K562 (cell line): Measurements from ENCODE around the gene ZNF641. TPM values are rescaled to one million over a fixed set of nuclear protein-coding genes. Genes with fewer than 3 reads are reported as not detected.

Experiments used
- BACH1 ChIP-seq: fragments of 200-800 bp; sonication (Bioruptor generic); IDR thresholded peaks from 2 replicates; pipeline ENCODE4 v1.6.1; 2016; ENCODE audit warnings: missing genetic modification characterization, missing compliant biosample characterization
- CEBPG ChIP-seq, 3 experiments: fragments of 200-800 bp in 1 of 3; sonication (Bioruptor generic) in 1 of 3; sonication (generic) in 1 of 3; formaldehyde crosslinking in 1 of 3; IDR thresholded peaks in 2 of 3; conservative IDR thresholded peaks in 1 of 3; 2 replicates each; pipeline versions ENCODE4 v1.6.1 to v1.8.0; 2016 to 2022; ENCODE audit warnings: missing compliant biosample characterization in 2 of 3, missing genetic modification characterization in 2 of 3, mild to moderate bottlenecking in 1 of 3, missing genetic modification reagents in 1 of 3
- ERF ChIP-seq: fragments of 450-650 bp; formaldehyde crosslinking; IDR thresholded peaks from 2 replicates; pipeline ENCODE4 v1.4.0; 2020; ENCODE audit warnings: mild to moderate bottlenecking, mixed read lengths
- GABPA ChIP-seq: fragments of 200-800 bp; sonication (Bioruptor generic); conservative IDR thresholded peaks from 2 replicates; pipeline ENCODE4 v1.6.1; 2016; ENCODE audit warnings: low read depth, missing genetic modification characterization, missing compliant biosample characterization
- HDAC6 ChIP-seq: IDR thresholded peaks from 2 replicates; pipeline ENCODE4 v1.6.1; 2012; ENCODE audit warnings: low read depth, mild to moderate bottlenecking, control low read depth, inconsistent platforms, low read length, moderate library complexity
- PATZ1 ChIP-seq: fragments of 250-450 bp; sonication (Bioruptor Pico); IDR thresholded peaks from 2 replicates; pipeline ENCODE4 v1.5.0; 2020; ENCODE audit warnings: mild to moderate bottlenecking, borderline replicate concordance
- TCF7 ChIP-seq: sonication (generic); IDR thresholded peaks from 2 replicates; pipeline ENCODE4 v1.6.1; 2016; ENCODE audit warnings: antibody characterized with exemption, borderline replicate concordance
- WHSC1 ChIP-seq: IDR thresholded peaks from one replicate; pipeline ENCODE4 v1.6.1; 2012; ENCODE audit warnings: low read length, control low read depth, inconsistent platforms
- ZNF280A ChIP-seq: fragments of 450-650 bp; IDR thresholded peaks from 2 replicates; pipeline ENCODE4 v1.6.1; 2018; ENCODE audit warnings: mild to moderate bottlenecking, low read depth; ENCODE audit not compliant: partially characterized antibody
- ZNF551 ChIP-seq: fragments of 250-450 bp; sonication (Bioruptor Pico); IDR thresholded peaks from 2 replicates; pipeline ENCODE4 v1.5.0; 2021; ENCODE audit warnings: mild to moderate bottlenecking, moderate library complexity
- ZSCAN29 ChIP-seq: fragments of 450-650 bp; IDR thresholded peaks from 2 replicates; pipeline ENCODE4 v1.6.1; 2017
- polyA plus RNA-seq, 8 experiments: library from polyadenylated mRNA; depleted of rRNA in 4 of 8; stranded (reverse) in 5 of 8; unstranded in 3 of 8; fragments of >200 nt; fragmentation: Nextera tagmentation in 2 of 8; fragmentation: Illumina TruSeq in 1 of 8; extraction: Ambion mirVana in 2 of 8; extraction: Trizol in 1 of 8; gene quantifications; 2 replicates each; pipeline versions ENCODE4 v1.2.1 to v1.2.3, GENCODE V29; 2011 to 2014; ENCODE audit warnings: inconsistent platforms in 1 of 8, missing spikeins in 1 of 8
- total RNA-seq, 7 experiments: library from RNA; depleted of rRNA in 6 of 7; stranded (reverse); fragments of >200 nt in 6 of 7; fragmentation: Illumina TruSeq in 2 of 7; extraction: Trizol in 2 of 7; gene quantifications; 2 replicates each; pipeline versions ENCODE4 v1.2.1 to v1.2.3, GENCODE V29; 2011 to 2021; ENCODE audit warnings: low replicate concordance in 1 of 7

ZNF641 gene
- total and polyA plus RNA-seq, 9 of the 15 experiments (the other 6 are each of a cell fraction or from before 2014, with no cell fraction given) = 2.5 to 15.6 (median 9.2) TPM

- TF ChIP-seq ZNF280A = no peak
- no peak for TF ChIP-seq BACH1 (tag)
- no peak for TF ChIP-seq TCF7
- TF ChIP-seq ERF = no peak
- no peak for TF ChIP-seq CEBPG (CRISPR knock-in tag; IDR thresholded peaks at IDR 0.05)
- peak; percentile 86 to 90 for TF ChIP-seq CEBPG (tag; conservative IDR thresholded peaks at IDR 0.05 in 1 of 2, IDR thresholded peaks at IDR 0.05 in 1 of 2)
- TF ChIP-seq HDAC6 = no peak
- no peak for TF ChIP-seq PATZ1 (CRISPR knock-in tag)
- no peak for TF ChIP-seq ZSCAN29
- TF ChIP-seq WHSC1 = no peak
- TF ChIP-seq ZNF551 (CRISPR knock-in tag) = no peak
- no peak for TF ChIP-seq GABPA (tag)
- TF ChIP-seq, all 486 proteins: peak for 3
Observed at GRCh38 chr12:48379794-48380193, 29.1 kb upstream of the ZNF641 start (continued).
